Naive thymus-derived CD4-positive, alpha-beta T cell (primary cell): ENCODE results near the gene TEDC1. TPM values are rescaled to one million over a fixed set of nuclear protein-coding genes. Genes with fewer than 3 reads are reported as not detected.

ENCODE experiments used
- ATAC-seq: fragments of 150-1000 bp; cut with Tn5 transposase; 2 replicates; pipeline ENCODE4 v1.10.0; 2021; ENCODE audit warnings: mild to moderate bottlenecking, moderate library complexity
- CTCF ChIA-PET: fragments of 350-600 bp; sonication (Branson Sonifier 250); formaldehyde crosslinking; loops from one replicate; lab custom pipeline; 2021; ENCODE audit warnings: antibody characterized with exemption; lab: Charles Lee
- POLR2A ChIA-PET: fragments of 350-600 bp; sonication (Branson Sonifier 250); formaldehyde crosslinking; loops from one replicate; lab custom pipeline; 2021; ENCODE audit warnings: antibody characterized with exemption, inconsistent platforms; lab: Charles Lee
- DNase-seq, 9 donors: peaks; one replicate each; pipeline versions ENCODE4 v3.0.0 to v3.0.0-alpha.2; 2020 to 2022; ENCODE audit warnings: mixed read lengths in 1 of 9
- H3K27ac ChIP-seq: one replicate; pipeline ENCODE4 v1.7.0; 2013; ENCODE audit warnings: mild to moderate bottlenecking, low read depth, low read length, moderate library complexity
- H3K27me3 ChIP-seq, 2 donors: one replicate each; pipeline ENCODE4 v1.7.0; 2013; ENCODE audit warnings: low read length in 2 of 2, mild to moderate bottlenecking in 2 of 2, moderate library complexity in 2 of 2; ENCODE audit not compliant: control insufficient read depth in 2 of 2, insufficient read depth in 2 of 2
- H3K36me3 ChIP-seq, 3 experiments: 1 replicate in 2 of 3; 2 replicates in 1 of 3; pipeline ENCODE4 v1.7.0; 2013; ENCODE audit warnings: low read length in 3 of 3, mild to moderate bottlenecking in 3 of 3, moderate library complexity in 1 of 3; ENCODE audit not compliant: insufficient read depth in 3 of 3, control insufficient read depth in 2 of 3
- H3K4me1 ChIP-seq, 2 donors: one replicate each; pipeline ENCODE4 v1.7.0; 2013; ENCODE audit warnings: low read length in 2 of 2, mild to moderate bottlenecking in 2 of 2, moderate library complexity in 1 of 2; ENCODE audit not compliant: control insufficient read depth in 2 of 2, insufficient read depth in 2 of 2
- H3K4me3 ChIP-seq: 2 replicates; pipeline ENCODE4 v1.7.0; 2013; ENCODE audit warnings: mild to moderate bottlenecking, low read length
- H3K9me3 ChIP-seq, 3 experiments: 1 replicate in 2 of 3; 2 replicates in 1 of 3; pipeline ENCODE4 v1.7.0; 2013; ENCODE audit warnings: low read length in 3 of 3; ENCODE audit not compliant: control insufficient read depth in 2 of 3
- H3K27ac Mint-ChIP-seq, 9 donors: one replicate each; pipeline ENCODE4 v1.8.0; 2020 to 2022; ENCODE audit warnings: mixed read lengths in 9 of 9, mild to moderate bottlenecking in 8 of 9, moderate library complexity in 5 of 9, inconsistent platforms in 2 of 9
- H3K27me3 Mint-ChIP-seq, 5 donors: one replicate each; pipeline ENCODE4 v1.8.0; 2021 to 2022; ENCODE audit warnings: mixed read lengths in 5 of 5, mild to moderate bottlenecking in 1 of 5
- H3K36me3 Mint-ChIP-seq, 5 donors: one replicate each; pipeline ENCODE4 v1.8.0; 2020 to 2022; ENCODE audit warnings: mixed read lengths in 5 of 5, mild to moderate bottlenecking in 3 of 5, inconsistent platforms in 1 of 5
- H3K4me1 Mint-ChIP-seq, 7 donors: one replicate each; pipeline ENCODE4 v1.8.0; 2020 to 2022; ENCODE audit warnings: mixed read lengths in 7 of 7, mild to moderate bottlenecking in 3 of 7, inconsistent platforms in 1 of 7
- H3K4me3 Mint-ChIP-seq, 10 donors: one replicate each; pipeline ENCODE4 v1.8.0; 2020 to 2022; ENCODE audit warnings: mild to moderate bottlenecking in 10 of 10, mixed read lengths in 10 of 10, moderate library complexity in 6 of 10, inconsistent platforms in 2 of 10
- H3K9me3 Mint-ChIP-seq, 11 donors: one replicate each; pipeline ENCODE4 v1.8.0; 2020 to 2022; ENCODE audit warnings: mixed read lengths in 11 of 11, mild to moderate bottlenecking in 4 of 11, inconsistent platforms in 1 of 11, moderate library complexity in 1 of 11
- intact Hi-C, 2 donors: fragments of 100-400 bp; cut with micrococcal nuclease; formaldehyde crosslinking; loops; one replicate each; pipeline ENCODE4 v1.15.1; 2023
- polyA plus RNA-seq, 2 donors: library from polyadenylated mRNA; unstranded; fragments of 300-500 nt; fragmentation: Illumina TruSeq; gene quantifications; one replicate each; pipeline ENCODE4 v1.2.3, GENCODE V29; 2021
- total RNA-seq, 6 experiments: library from RNA in 5 of 6; stranded (reverse) in 5 of 6; gene quantifications; 1 replicate in 5 of 6; 2 replicates in 1 of 6; pipeline ENCODE4 v1.2.3 and lab custom pipeline; 2021 to 2026

The TEDC1 gene
- total and polyA plus RNA-seq, 7 experiments from 2014 or later: 10.4 to 294 (median 30.6) TPM

GRCh38 chr14:105490267-105490571 is 827 bp upstream of the TEDC1 start:
- H3K27ac ChIP-seq: peak overlapping the region; percentile 100
- no peaks in the 10 kb centered on the region for H3K9me3 Mint-ChIP-seq
- no peaks in the 10 kb centered on the region for H3K36me3 ChIP-seq
- ChIA-PET POLR2A (interaction anchor here (0.9 to 4.1 kb wide), 12 partner anchors 9 to 469 kb away, joined by 3 to 80 read pairs (median 4); partner anchors contain the start of gene CDCA4), CTCF (interaction anchor here (0.6 to 4.3 kb wide), 20 partner anchors 10 to 464 kb away, joined by 3 to 94 read pairs (median 5); partner anchors contain the start of gene TEX22)
- ATAC-seq: no peak
- DNase-seq: peak in 1 of 9 donors; percentile 65
- H3K27ac Mint-ChIP-seq: peak overlapping the region in 5 of 9 donors; percentile 94 to 99 (median 97)
- H3K36me3 Mint-ChIP-seq: peaks cover 0 to 2% (median 0%) of the 10 kb centered on the region in 5 donors
- no peaks in the 10 kb centered on the region for H3K27me3 Mint-ChIP-seq
- no peaks in the 10 kb centered on the region for H3K27me3 ChIP-seq
- H3K4me3 ChIP-seq: peak overlapping the region; percentile 85
- peaks cover 22 to 28% of the 10 kb centered on the region in 2 donors for H3K4me1 ChIP-seq
- intact Hi-C loops: loop anchor here (1.0 to 10.0 kb wide), 15 partner anchors 9 to 737 kb away; partner anchors contain the start of genes CRIP2 (in 2 of the 2), GPR132 (in 2 of the 2), BRF1 (in 1 of the 2) and CDCA4 (in 1 of the 2)
- no peaks in the 10 kb centered on the region for H3K9me3 ChIP-seq
- peak overlapping the region in 7 of 10 donors; percentile 84 to 95 (median 87) for H3K4me3 Mint-ChIP-seq
- H3K4me1 Mint-ChIP-seq: peaks cover 11 to 26% (median 23%) of the 10 kb centered on the region in 7 donors

- Histone ChIP-seq H3K4me3 (peak overlapping the region; percentile 71), H3K4me1 (peaks cover 13 to 17% of the 10 kb centered on the region in 2 donors), H3K27ac (peak overlapping the region; percentile 100), H3K9me3 (no peaks in the 10 kb centered on the region), H3K36me3 (no peaks in the 10 kb centered on the region), H3K27me3 (no peaks in the 10 kb centered on the region)
- ChIA-PET POLR2A (interaction anchor here (1.1 to 4.1 kb wide), 2 partner anchors 10 to 70 kb away, joined by 3 to 80 read pairs; no protein-coding TSS in a partner anchor), CTCF (interaction anchor here (4.2 to 4.3 kb wide), 2 partner anchors 11 to 121 kb away, joined by 56 to 94 read pairs; no protein-coding TSS in a partner anchor)
- DNase-seq: peak; percentile 66 to 94 (median 70)
- intact Hi-C loops: loop anchor here (1.0 to 10.0 kb wide), 17 partner anchors 17 to 739 kb away; partner anchors contain the start of genes CDCA4 (in 2 of the 2), CRIP2 (in 2 of the 2), GPR132 (in 2 of the 2) and NUDT14 (in 2 of the 2)
- Mint-ChIP-seq H3K4me3 (peak overlapping the region; percentile 70 to 89 (median 85)), H3K27me3 (no peaks in the 10 kb centered on the region), H3K9me3 (no peaks in the 10 kb centered on the region), H3K4me1 (peaks cover 4 to 21% (median 16%) of the 10 kb centered on the region in 7 donors), H3K27ac (peak overlapping the region; percentile 72 to 97 (median 94)), H3K36me3 (peaks cover 0 to 2% (median 0%) of the 10 kb centered on the region in 5 donors)
- ATAC-seq: peak; percentile 53
Observed at GRCh38 chr14:105491366-105491973, 424 bp downstream of the TEDC1 start.

- Mint-ChIP-seq H3K4me1 (peaks cover 4 to 18% (median 13%) of the 10 kb centered on the region in 7 donors), H3K4me3 (peak overlapping the region; percentile 70 to 89 (median 82)), H3K27me3 (no peaks in the 10 kb centered on the region), H3K36me3 (peaks cover 0 to 2% (median 0%) of the 10 kb centered on the region in 5 donors), H3K9me3 (no peaks in the 10 kb centered on the region), H3K27ac (peak overlapping the region; percentile 72 to 94 (median 90))
- intact Hi-C loops: loop anchor here in 1 of 2 donors (5.0 to 10.0 kb wide), 2 partner anchors 310 to 398 kb away; partner anchors contain the start of gene NUDT14
- no peaks in the 10 kb centered on the region for H3K9me3 ChIP-seq
- ChIA-PET CTCF (interaction anchor here (4.2 to 4.3 kb wide), 2 partner anchors 12 to 122 kb away, joined by 56 to 94 read pairs; no protein-coding TSS in a partner anchor), POLR2A (interaction anchor here (1.1 to 4.1 kb wide), 2 partner anchors 11 to 71 kb away, joined by 3 to 80 read pairs; no protein-coding TSS in a partner anchor)
- peak overlapping the region; percentile 100 for H3K27ac ChIP-seq
- ATAC-seq (no peak), DNase-seq (peak in 1 of 9 donors; percentile 6)
- peaks cover 12 to 13% of the 10 kb centered on the region in 2 donors for H3K4me1 ChIP-seq
- no peaks in the 10 kb centered on the region for H3K27me3 ChIP-seq
- peak overlapping the region; percentile 71 for H3K4me3 ChIP-seq
- H3K36me3 ChIP-seq: no peaks in the 10 kb centered on the region
Observed at GRCh38 chr14:105492031-105492970, 1.3 kb downstream of the TEDC1 start.

GRCh38 chr14:105492971-105493871 is 2.2 kb downstream of the TEDC1 start:
- Histone ChIP-seq H3K4me3 (no peak overlapping the region), H3K36me3 (no peaks in the 10 kb centered on the region), H3K9me3 (no peaks in the 10 kb centered on the region), H3K4me1 (peaks cover 12 to 13% of the 10 kb centered on the region in 2 donors), H3K27ac (no peak overlapping the region), H3K27me3 (no peaks in the 10 kb centered on the region)
- intact Hi-C loops: loop anchor here in 1 of 2 donors (5.0 to 10.0 kb wide), 2 partner anchors 311 to 398 kb away; partner anchors contain the start of gene NUDT14
- peak overlapping the region in 3 of 9 donors; percentile 18 to 36 (median 32) for H3K27ac Mint-ChIP-seq
- no peaks in the 10 kb centered on the region for H3K9me3 Mint-ChIP-seq
- ChIA-PET POLR2A (no interaction called here), CTCF (no interaction called here)
- H3K4me3 Mint-ChIP-seq: peak overlapping the region in 4 of 10 donors; percentile 25 to 41 (median 30)
- H3K36me3 Mint-ChIP-seq: peaks cover 0 to 2% (median 0%) of the 10 kb centered on the region in 5 donors
- H3K27me3 Mint-ChIP-seq: no peaks in the 10 kb centered on the region
- ATAC-seq (no peak), DNase-seq (peak in 1 of 9 donors; percentile 20)
- peaks cover 4 to 18% (median 13%) of the 10 kb centered on the region in 7 donors for H3K4me1 Mint-ChIP-seq

- no peak overlapping the region for H3K4me3 ChIP-seq
- no peak overlapping the region for H3K4me3 Mint-ChIP-seq
- ChIA-PET POLR2A (interaction anchor here (0.6 kb wide), 1 partner anchor 251 kb away, joined by 6 read pairs; no protein-coding TSS in a partner anchor), CTCF (interaction anchor here (0.9 kb wide), 1 partner anchor 14 kb away, joined by 3 read pairs; no protein-coding TSS in a partner anchor)
- ATAC-seq (no peak), DNase-seq (no peak)
- no peaks in the 10 kb centered on the region for H3K36me3 ChIP-seq
- H3K27me3 Mint-ChIP-seq: no peaks in the 10 kb centered on the region
- H3K4me1 Mint-ChIP-seq: peaks cover 4 to 17% (median 11%) of the 10 kb centered on the region in 7 donors
- H3K27ac ChIP-seq: no peak overlapping the region
- H3K9me3 Mint-ChIP-seq: no peaks in the 10 kb centered on the region
- H3K27ac Mint-ChIP-seq: no peak overlapping the region
- H3K27me3 ChIP-seq: no peaks in the 10 kb centered on the region
- no peaks in the 10 kb centered on the region for H3K9me3 ChIP-seq
- intact Hi-C loops: loop anchor here in 1 of 2 donors (5.0 to 10.0 kb wide), 2 partner anchors 312 to 399 kb away; partner anchors contain the start of gene NUDT14
- H3K4me1 ChIP-seq: peaks cover 5 to 6% of the 10 kb centered on the region in 2 donors
- peaks cover 0 to 2% (median 0%) of the 10 kb centered on the region in 5 donors for H3K36me3 Mint-ChIP-seq
Observed at GRCh38 chr14:105493921-105494605, 3.0 kb downstream of the TEDC1 start.
